ENCODE data around the gene NKX1-1.

GRCh38 chr4:1406394-1406980, at the start of gene NKX1-1:
- TF ChIP-seq, protein P1, sequence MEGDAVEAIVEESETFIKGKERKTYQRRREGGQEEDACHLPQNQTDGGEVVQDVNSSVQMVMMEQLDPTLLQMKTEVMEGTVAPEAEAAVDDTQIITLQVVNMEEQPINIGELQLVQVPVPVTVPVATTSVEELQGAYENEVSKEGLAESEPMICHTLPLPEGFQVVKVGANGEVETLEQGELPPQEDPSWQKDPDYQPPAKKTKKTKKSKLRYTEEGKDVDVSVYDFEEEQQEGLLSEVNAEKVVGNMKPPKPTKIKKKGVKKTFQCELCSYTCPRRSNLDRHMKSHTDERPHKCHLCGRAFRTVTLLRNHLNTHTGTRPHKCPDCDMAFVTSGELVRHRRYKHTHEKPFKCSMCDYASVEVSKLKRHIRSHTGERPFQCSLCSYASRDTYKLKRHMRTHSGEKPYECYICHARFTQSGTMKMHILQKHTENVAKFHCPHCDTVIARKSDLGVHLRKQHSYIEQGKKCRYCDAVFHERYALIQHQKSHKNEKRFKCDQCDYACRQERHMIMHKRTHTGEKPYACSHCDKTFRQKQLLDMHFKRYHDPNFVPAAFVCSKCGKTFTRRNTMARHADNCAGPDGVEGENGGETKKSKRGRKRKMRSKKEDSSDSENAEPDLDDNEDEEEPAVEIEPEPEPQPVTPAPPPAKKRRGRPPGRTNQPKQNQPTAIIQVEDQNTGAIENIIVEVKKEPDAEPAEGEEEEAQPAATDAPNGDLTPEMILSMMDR (conservative IDR thresholded peaks at IDR 0.05 in 1 of 2, IDR thresholded peaks at IDR 0.05 in 1 of 2; ENCODE audit: extremely low read depth in 1 of 2, insufficient read depth in 1 of 2, low read depth in 1 of 2, low read length in 2 of 2): no peak
- TF ChIP-seq EZH2 (IDR thresholded peaks at IDR 0.05; ENCODE audit: borderline replicate concordance, low read length): no peak
